AG09309 (cell line): ENCODE data around the gene CLDN11.

Experiments used
- DNase-seq: peaks from one replicate; pipeline ENCODE4 v3.0.0-alpha.2; 2010; ENCODE audit warnings: low read depth
- H3K4me3 ChIP-seq: 2 replicates; pipeline ENCODE4 v1.5.1; 2011; ENCODE audit warnings: mild to moderate bottlenecking, low read depth, low read length, moderate library complexity; ENCODE audit not compliant: control insufficient read depth
- CTCF ChIP-seq: IDR thresholded peaks from 2 replicates; pipeline ENCODE4 v1.5.1; 2011; ENCODE audit warnings: mild to moderate bottlenecking, low read depth, low read length, inconsistent platforms; ENCODE audit not compliant: insufficient read depth, control insufficient read depth; ENCODE audit errors: missing control alignments

The CLDN11 gene

DNA sequence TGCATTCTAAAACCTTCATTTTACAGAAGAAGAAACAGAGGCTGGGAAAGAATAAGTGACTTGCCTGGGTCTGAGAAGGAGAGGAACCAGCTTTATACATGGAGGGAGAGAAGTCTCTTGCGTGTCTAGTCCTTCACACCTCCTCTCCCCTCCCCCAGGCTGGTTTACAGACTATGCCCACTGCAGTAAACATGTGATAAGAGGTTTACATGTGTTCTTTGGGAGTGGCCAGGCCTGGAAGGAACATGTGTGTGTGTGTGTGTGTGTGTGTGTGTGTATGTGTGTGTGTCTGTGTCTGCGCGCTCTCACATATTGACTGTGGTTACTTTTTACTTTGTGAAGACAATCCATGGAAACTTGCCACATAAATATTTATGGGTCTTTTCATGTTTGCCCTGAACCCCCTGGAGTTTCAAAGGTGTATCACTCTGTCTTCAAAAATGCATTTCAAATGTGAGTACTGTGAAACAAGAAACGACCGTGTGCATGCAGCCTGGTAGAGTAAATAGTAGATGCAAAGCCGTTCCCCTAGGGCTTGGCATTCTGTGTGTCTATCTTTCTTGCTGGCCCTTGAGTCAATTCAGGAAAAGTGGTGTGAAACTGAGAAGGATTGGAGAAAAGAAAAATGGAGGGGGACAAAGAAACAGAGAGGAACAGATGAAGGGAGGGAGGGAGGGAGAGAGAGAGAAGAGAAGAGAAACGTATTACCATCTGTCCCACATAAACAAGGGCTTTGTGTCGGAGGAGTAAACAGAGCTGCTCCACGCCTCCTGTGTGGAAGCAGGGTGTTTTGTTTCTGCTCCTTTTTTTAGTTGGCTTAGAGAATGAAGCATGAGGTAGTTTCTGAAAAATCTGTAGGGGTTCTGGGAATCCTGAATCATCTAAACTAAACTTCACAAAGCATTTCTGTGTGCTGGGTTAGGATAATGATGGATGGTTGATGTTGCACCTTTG, 51.7 kb downstream of the CLDN11 start:
- no peak overlapping the region for H3K4me3 ChIP-seq
- DNase-seq, result no peak
- no peak for TF ChIP-seq CTCF

- TF ChIP-seq CTCF, result no peak
Observed at GRCh38 chr3:170471149-170471548, 52.5 kb downstream of the CLDN11 start.

DNA sequence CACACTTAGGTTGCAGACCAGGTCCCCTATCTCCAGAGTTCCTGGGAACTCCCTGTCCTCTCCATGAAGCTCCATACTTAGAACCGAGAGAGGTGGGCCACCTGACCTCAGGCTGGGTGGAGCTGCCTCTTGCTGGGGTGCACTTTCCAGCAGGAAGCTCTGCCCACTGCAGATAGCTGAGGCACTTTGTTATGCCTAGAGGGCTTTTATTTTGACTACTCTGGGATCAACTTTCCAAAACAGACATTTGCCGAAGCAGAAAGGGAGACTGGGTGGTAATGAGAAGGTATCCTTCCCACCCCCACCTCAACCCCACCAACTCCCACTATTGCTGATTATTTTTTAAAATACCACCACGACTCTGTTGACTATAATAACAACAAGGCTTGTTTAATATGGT, 54.7 kb downstream of the CLDN11 start:
- no peak overlapping the region for H3K4me3 ChIP-seq
- no peak for DNase-seq
- no peak for TF ChIP-seq CTCF

More at GRCh38 chr3:170471149-170471548, 52.5 kb downstream of the CLDN11 start:
- DNase-seq, result no peak
- H3K4me3 ChIP-seq, result no peak overlapping the region

GRCh38 chr3:170475092-170475685, 56.5 kb downstream of the CLDN11 start:
- H3K4me3 ChIP-seq, result no peak overlapping the region
- TF ChIP-seq CTCF, result no peak
- peak; percentile 67 for DNase-seq

- DNase-seq, result no peak
- no peak overlapping the region for H3K4me3 ChIP-seq
- TF ChIP-seq CTCF, result no peak
Observed at GRCh38 chr3:170476291-170476690, 57.6 kb downstream of the CLDN11 start.

GRCh38 chr3:170477395-170477794, 58.7 kb downstream of the CLDN11 start:
- TF ChIP-seq CTCF, result no peak
- no peak overlapping the region for H3K4me3 ChIP-seq
- DNase-seq, result no peak
